Endothelial cell of umbilical vein (primary cell): ENCODE data around the gene DIPK1C. TPM values are rescaled to one million over a fixed set of nuclear protein-coding genes. Genes with fewer than 3 reads are reported as not detected.

Source experiments
- BruUV-seq: library from RNA; stranded (reverse); fragments of 400-500 nt; replicated peaks from 2 replicates; lab custom pipeline; 2021; lab: Mats Ljungman, UMichigan
- CTCF ChIA-PET: fragments of 300-600, 350-600 bp; sonication (Branson Sonifier 250); formaldehyde crosslinking; loops from one replicate; lab custom pipeline; 2021; ENCODE audit warnings: antibody characterized with exemption, inconsistent platforms; lab: Charles Lee
- POLR2A ChIA-PET: fragments of 300-600, 350-600 bp; sonication (Branson Sonifier 250); formaldehyde crosslinking; loops from one replicate; lab custom pipeline; 2021; ENCODE audit warnings: antibody characterized with exemption, inconsistent platforms; lab: Charles Lee
- DNase-seq: peaks from one replicate; pipeline ENCODE4 v3.0.0-alpha.2; 2011; ENCODE audit warnings: low read depth, low spot score
- FAIRE-seq: peaks from 2 replicates; lab custom pipeline; 2011; peaks lifted over from hg19 to GRCh38; lab: Jason Lieb, UNC
- H2AFZ ChIP-seq: 2 replicates; pipeline ENCODE4 v1.6.0; 2012; ENCODE audit warnings: low read depth, low read length, control low read depth, inconsistent platforms
- H3K27ac ChIP-seq: 2 replicates; pipeline ENCODE4 v1.5.1; 2011; ENCODE audit warnings: low read depth, mild to moderate bottlenecking, control low read depth, low read length, moderate library complexity; ENCODE audit not compliant: insufficient read depth
- H3K27me3 ChIP-seq, 2 experiments: 2 replicates each; pipeline versions ENCODE4 v1.6.0 to v1.6.1; 2011; ENCODE audit warnings: low read length in 2 of 2, mixed read lengths in 1 of 2; ENCODE audit not compliant: control insufficient read depth in 2 of 2, insufficient read depth in 2 of 2
- H3K36me3 ChIP-seq, 2 experiments: 2 replicates in 1 of 2; 3 replicates in 1 of 2; pipeline ENCODE4 v1.5.1; 2011; ENCODE audit warnings: low read length in 2 of 2, mild to moderate bottlenecking in 1 of 2, moderate library complexity in 1 of 2; ENCODE audit not compliant: control insufficient read depth in 2 of 2, insufficient read depth in 2 of 2; ENCODE audit errors: extremely low read depth in 1 of 2
- H3K4me1 ChIP-seq: 3 replicates; pipeline ENCODE4 v1.5.1; 2011; ENCODE audit warnings: mild to moderate bottlenecking, low read length; ENCODE audit not compliant: control insufficient read depth, insufficient read depth; ENCODE audit errors: extremely low read depth
- H3K4me2 ChIP-seq: 2 replicates; pipeline ENCODE4 v1.6.1; 2011; ENCODE audit warnings: low read length, control low read depth, mixed read lengths; ENCODE audit not compliant: insufficient read depth
- H3K4me3 ChIP-seq, 3 experiments: fragments of 200-600 bp in 1 of 3; sonication (generic), shearing (Covaris generic) in 1 of 3; replicated peaks in 1 of 3; 2 replicates each; pipeline ENCODE4 v1.5.1; 2011 to 2016; ENCODE audit warnings: control low read depth in 3 of 3, low read length in 3 of 3, mild to moderate bottlenecking in 2 of 3, inconsistent platforms in 1 of 3, low read depth in 1 of 3, moderate library complexity in 1 of 3; ENCODE audit not compliant: insufficient read depth in 1 of 3
- H3K79me2 ChIP-seq: 2 replicates; pipeline ENCODE4 v1.6.0; 2012; ENCODE audit warnings: low read length, inconsistent platforms; ENCODE audit not compliant: control insufficient read depth, insufficient read depth
- H3K9ac ChIP-seq: replicated peaks from 2 replicates; pipeline ENCODE3; 2011; ENCODE audit warnings: low read length, control low read depth; ENCODE audit not compliant: insufficient read depth; ENCODE audit errors: extremely low read depth
- H3K9me1 ChIP-seq: replicated peaks from 3 replicates; pipeline ENCODE4 v1.6.0; 2011; ENCODE audit warnings: mild to moderate bottlenecking, low read length; ENCODE audit not compliant: control insufficient read depth, insufficient read depth; ENCODE audit errors: extremely low read depth
- H3K9me3 ChIP-seq: replicated peaks from 2 replicates; pipeline ENCODE4 v1.5.1; 2012; ENCODE audit warnings: low read length, inconsistent platforms; ENCODE audit not compliant: control insufficient read depth, insufficient read depth
- H4K20me1 ChIP-seq: replicated peaks from 2 replicates; pipeline ENCODE3; 2011; ENCODE audit warnings: mild to moderate bottlenecking, low read length; ENCODE audit not compliant: control insufficient read depth, insufficient read depth; ENCODE audit errors: extremely low read depth
- EZH2 ChIP-seq: IDR thresholded peaks from 2 replicates; pipeline ENCODE4 v1.6.1; 2012; ENCODE audit warnings: borderline replicate concordance, low read depth, mild to moderate bottlenecking, moderate library complexity, low read length, inconsistent platforms; ENCODE audit not compliant: severe bottlenecking
- FOS ChIP-seq: IDR thresholded peaks from 2 replicates; pipeline ENCODE4 v1.6.1; 2011; ENCODE audit warnings: mild to moderate bottlenecking, low read length, moderate library complexity, borderline replicate concordance; ENCODE audit not compliant: insufficient read depth
- GATA2 ChIP-seq: IDR thresholded peaks from 2 replicates; pipeline ENCODE4 v1.7.0; 2011; ENCODE audit warnings: low read depth, mild to moderate bottlenecking, moderate library complexity, mixed read lengths, low read length; ENCODE audit not compliant: insufficient read length, insufficient read depth
- JUN ChIP-seq: IDR thresholded peaks from 2 replicates; pipeline ENCODE4 v1.6.1; 2011; ENCODE audit warnings: borderline replicate concordance, low read depth; ENCODE audit not compliant: insufficient read length, insufficient read depth
- MAX ChIP-seq: IDR thresholded peaks from 2 replicates; pipeline ENCODE4 v1.6.1; 2011; ENCODE audit not compliant: insufficient read depth, insufficient read length
- MYC ChIP-seq: IDR thresholded peaks from one replicate; pipeline ENCODE4 v1.6.1; 2011; ENCODE audit warnings: mild to moderate bottlenecking, low read depth, low read length
- POLR2AphosphoS5 ChIP-seq: IDR thresholded peaks from 2 replicates; pipeline ENCODE4 v1.6.1; 2012; ENCODE audit warnings: low read depth, mild to moderate bottlenecking, control low read depth, low read length, moderate library complexity; ENCODE audit not compliant: insufficient read depth
- dilution Hi-C: fragments of 300-500 bp; cut with MboI; formaldehyde crosslinking; loops from one replicate; pipeline ENCODE4 v1.15.0; 2019; ENCODE audit warnings: low sequenced_read_pairs; ENCODE audit not compliant: extremely low pct_ligation_motif_present
- intact Hi-C: fragments of 100-400 bp; cut with micrococcal nuclease; formaldehyde crosslinking; loops from one replicate; pipeline ENCODE4 v1.10.0; 2022
- polyA plus RNA-seq, 4 experiments: library from polyadenylated mRNA; depleted of rRNA in 3 of 4; stranded (reverse) in 3 of 4; unstranded in 1 of 4; fragments of >200 nt; gene quantifications; 2 replicates each; pipeline versions ENCODE4 v1.2.1 to v1.2.3, GENCODE V29; 2011 to 2012; ENCODE audit warnings: missing spikeins in 1 of 4
- total RNA-seq: library from RNA; stranded (reverse); gene quantifications from 2 replicates; pipeline ENCODE4 v1.2.3, GENCODE V29; 2021
- TF ChIP-seq, protein P1 (sequence below), 2 donors: IDR thresholded peaks; 1 replicate in 1 of 2; 2 replicates in 1 of 2; pipeline ENCODE4 v1.5.1; 2011; ENCODE audit warnings: low read length in 2 of 2, mild to moderate bottlenecking in 2 of 2, moderate library complexity in 2 of 2, control low read depth in 1 of 2, inconsistent platforms in 1 of 2, low read depth in 1 of 2; ENCODE audit not compliant: insufficient read depth in 1 of 2; ENCODE audit errors: extremely low read depth in 1 of 2

The DIPK1C gene
- total and polyA plus RNA-seq, 2 donors (not counting 3 experiments of a cell fraction or from before 2014, with no cell fraction given), result not detected

DNA sequence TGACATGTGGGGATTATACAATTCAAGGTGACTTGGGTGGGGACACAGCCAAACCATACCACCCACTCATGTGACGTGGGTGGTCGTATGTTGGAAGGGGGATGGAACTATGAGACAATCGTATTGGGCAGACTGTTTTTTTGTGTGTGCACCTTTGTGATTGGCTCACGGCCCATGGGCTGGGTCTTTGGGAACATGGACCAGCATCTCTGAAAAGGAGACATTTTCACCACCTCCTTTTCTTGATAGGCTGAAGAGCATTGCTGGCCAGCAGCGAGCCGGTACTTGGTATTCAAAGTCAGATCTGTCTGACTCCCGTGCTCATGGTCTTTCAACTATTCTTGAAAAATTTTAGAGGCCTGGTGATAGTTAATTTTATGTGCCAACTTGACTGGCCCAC lies 62.1 kb downstream of the DIPK1C start:
- no peaks in the 10 kb centered on the region for H3K4me1 ChIP-seq
- H3K4me2 ChIP-seq, result no peak overlapping the region
- no peak for DNase-seq
- no peaks in the 10 kb centered on the region for H3K9me3 ChIP-seq
- FAIRE-seq, result no peak
- H3K27me3 ChIP-seq, result no peaks in the 10 kb centered on the region
- H3K9me1 ChIP-seq, result no peaks in the 10 kb centered on the region
- H4K20me1 ChIP-seq, result no peaks in the 10 kb centered on the region
- no peaks in the 10 kb centered on the region for H3K79me2 ChIP-seq
- no peak overlapping the region for H2AFZ ChIP-seq
- dilution Hi-C loops (no loop called here), intact Hi-C loops (no loop called here)
- CTCF ChIA-PET, result no interaction called here
- TF ChIP-seq GATA2 (no peak), FOS (no peak), EZH2 (no peak), MAX (no peak), JUN (no peak), MYC (no peak), POLR2AphosphoS5 (no peak)
- TF ChIP-seq, protein P1, sequence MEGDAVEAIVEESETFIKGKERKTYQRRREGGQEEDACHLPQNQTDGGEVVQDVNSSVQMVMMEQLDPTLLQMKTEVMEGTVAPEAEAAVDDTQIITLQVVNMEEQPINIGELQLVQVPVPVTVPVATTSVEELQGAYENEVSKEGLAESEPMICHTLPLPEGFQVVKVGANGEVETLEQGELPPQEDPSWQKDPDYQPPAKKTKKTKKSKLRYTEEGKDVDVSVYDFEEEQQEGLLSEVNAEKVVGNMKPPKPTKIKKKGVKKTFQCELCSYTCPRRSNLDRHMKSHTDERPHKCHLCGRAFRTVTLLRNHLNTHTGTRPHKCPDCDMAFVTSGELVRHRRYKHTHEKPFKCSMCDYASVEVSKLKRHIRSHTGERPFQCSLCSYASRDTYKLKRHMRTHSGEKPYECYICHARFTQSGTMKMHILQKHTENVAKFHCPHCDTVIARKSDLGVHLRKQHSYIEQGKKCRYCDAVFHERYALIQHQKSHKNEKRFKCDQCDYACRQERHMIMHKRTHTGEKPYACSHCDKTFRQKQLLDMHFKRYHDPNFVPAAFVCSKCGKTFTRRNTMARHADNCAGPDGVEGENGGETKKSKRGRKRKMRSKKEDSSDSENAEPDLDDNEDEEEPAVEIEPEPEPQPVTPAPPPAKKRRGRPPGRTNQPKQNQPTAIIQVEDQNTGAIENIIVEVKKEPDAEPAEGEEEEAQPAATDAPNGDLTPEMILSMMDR (IDR thresholded peaks at IDR 0.05; ENCODE audit: extremely low read depth in 1 of 2, insufficient read depth in 1 of 2, low read depth in 1 of 2, low read length in 2 of 2), result no peak
- no peaks in the 10 kb centered on the region for H3K36me3 ChIP-seq
- H3K27ac ChIP-seq, result no peak overlapping the region
- H3K9ac ChIP-seq, result no peak overlapping the region
- no peak overlapping the region for H3K4me3 ChIP-seq
- POLR2A ChIA-PET, result no interaction called here
- BruUV-seq, result no TSS peak
